T follicular helper cell (primary cell): ENCODE data around the gene DENND2A.
"Not testable (repeated sequence)": the region's sequence is repeated elsewhere in the genome, so short reads cannot be mapped to it uniquely, and the experiment has no call there.

ENCODE experiments used
- DNase-seq: peaks from one replicate; pipeline ENCODE4 v3.0.0-alpha.2; 2020; ENCODE audit warnings: low read depth
- total RNA-seq, 2 experiments: gene quantifications; one replicate each; lab custom pipeline; 2026; lab: John Stamatoyannopoulos, UW

The DENND2A gene, protein sequence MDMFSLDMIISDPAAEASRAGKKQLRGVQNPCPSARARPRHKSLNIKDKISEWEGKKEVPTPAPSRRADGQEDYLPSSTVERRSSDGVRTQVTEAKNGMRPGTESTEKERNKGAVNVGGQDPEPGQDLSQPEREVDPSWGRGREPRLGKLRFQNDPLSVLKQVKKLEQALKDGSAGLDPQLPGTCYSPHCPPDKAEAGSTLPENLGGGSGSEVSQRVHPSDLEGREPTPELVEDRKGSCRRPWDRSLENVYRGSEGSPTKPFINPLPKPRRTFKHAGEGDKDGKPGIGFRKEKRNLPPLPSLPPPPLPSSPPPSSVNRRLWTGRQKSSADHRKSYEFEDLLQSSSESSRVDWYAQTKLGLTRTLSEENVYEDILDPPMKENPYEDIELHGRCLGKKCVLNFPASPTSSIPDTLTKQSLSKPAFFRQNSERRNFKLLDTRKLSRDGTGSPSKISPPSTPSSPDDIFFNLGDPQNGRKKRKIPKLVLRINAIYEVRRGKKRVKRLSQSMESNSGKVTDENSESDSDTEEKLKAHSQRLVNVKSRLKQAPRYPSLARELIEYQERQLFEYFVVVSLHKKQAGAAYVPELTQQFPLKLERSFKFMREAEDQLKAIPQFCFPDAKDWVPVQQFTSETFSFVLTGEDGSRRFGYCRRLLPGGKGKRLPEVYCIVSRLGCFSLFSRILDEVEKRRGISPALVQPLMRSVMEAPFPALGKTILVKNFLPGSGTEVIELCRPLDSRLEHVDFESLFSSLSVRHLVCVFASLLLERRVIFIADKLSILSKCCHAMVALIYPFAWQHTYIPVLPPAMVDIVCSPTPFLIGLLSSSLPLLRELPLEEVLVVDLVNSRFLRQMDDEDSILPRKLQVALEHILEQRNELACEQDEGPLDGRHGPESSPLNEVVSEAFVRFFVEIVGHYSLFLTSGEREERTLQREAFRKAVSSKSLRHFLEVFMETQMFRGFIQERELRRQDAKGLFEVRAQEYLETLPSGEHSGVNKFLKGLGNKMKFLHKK
- 0 to 0.06 reads per million in 2 experiments for total RNA-seq

GRCh38 chr7:140640727-140641523, at the start of gene DENND2A:
TSS of gene DENND2A (minus strand) at chr7:140640813. CDS start at chr7:140602397, 38,416 bp downstream.
- no peak for DNase-seq

DNA sequence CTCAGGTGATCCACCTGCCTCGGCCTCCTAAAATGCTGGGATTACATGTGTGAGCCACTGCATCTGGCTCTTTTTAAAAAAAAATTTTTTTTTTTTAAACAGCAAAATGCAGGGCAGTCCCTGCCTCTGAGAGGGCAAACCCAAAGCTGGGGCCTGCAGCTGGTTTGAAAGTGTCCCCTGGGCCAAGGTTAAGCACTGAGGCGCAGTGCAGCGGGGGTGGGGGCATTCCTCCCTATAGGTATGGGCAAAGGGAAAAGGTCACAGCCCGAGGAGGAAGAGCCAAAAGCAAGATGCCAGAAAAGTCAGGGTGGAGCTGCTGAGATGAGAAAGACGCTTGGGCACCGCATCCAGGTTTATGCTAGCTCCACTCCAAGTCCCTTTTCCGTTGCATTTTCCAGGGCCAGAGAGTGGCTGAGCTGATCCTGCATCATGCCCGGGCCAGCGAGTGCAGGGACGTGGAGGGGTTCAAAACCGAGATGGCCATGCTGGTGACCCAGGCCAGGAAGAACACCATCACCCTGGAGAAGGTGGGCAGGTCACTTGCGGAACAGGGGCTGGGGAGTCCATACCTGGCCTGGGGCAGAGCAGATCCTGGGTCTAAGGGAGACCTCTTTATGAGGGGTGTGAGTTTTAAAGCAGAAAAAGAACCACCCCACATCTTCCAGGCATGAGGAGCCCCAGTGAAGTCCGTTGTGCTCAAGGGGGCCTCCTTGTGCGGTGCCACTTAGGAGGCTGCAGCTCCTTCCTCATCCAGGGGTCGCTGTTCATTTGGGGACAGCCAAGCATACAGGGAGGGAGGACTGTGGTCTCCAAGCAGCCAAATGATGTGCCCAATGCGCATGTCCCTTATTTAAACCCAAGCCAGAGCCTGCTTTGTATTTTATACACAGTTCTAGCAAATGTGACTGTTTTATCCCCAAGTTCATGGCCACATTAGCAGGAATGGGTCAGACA, 48.9 kb upstream of the DENND2A start:
- no peak for DNase-seq

- DNase-seq = no peak
Observed at GRCh38 chr7:140688341-140688740, 47.7 kb upstream of the DENND2A start.

DNA sequence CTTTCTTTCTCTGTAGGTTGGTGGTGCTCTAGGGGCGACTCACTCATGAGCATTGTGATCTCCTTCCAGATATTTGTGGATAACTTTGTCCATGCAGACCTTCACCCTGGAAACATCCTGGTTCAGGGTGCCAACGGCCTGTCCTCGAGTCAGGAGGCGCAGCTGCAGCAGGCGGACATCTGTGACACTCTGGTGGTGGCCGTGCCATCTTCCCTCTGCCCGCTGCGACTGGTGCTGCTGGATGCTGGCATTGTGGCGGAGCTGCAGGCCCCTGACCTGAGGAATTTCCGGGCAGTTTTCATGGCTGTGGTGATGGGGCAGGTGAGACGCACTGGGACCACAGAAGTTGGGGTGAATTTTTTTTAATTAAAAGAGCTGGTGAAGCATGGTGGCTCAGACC, 46.3 kb upstream of the DENND2A start:
- DNase-seq = no peak

- no peak for DNase-seq
Observed at GRCh38 chr7:140685407-140686087, 44.9 kb upstream of the DENND2A start.

DNA sequence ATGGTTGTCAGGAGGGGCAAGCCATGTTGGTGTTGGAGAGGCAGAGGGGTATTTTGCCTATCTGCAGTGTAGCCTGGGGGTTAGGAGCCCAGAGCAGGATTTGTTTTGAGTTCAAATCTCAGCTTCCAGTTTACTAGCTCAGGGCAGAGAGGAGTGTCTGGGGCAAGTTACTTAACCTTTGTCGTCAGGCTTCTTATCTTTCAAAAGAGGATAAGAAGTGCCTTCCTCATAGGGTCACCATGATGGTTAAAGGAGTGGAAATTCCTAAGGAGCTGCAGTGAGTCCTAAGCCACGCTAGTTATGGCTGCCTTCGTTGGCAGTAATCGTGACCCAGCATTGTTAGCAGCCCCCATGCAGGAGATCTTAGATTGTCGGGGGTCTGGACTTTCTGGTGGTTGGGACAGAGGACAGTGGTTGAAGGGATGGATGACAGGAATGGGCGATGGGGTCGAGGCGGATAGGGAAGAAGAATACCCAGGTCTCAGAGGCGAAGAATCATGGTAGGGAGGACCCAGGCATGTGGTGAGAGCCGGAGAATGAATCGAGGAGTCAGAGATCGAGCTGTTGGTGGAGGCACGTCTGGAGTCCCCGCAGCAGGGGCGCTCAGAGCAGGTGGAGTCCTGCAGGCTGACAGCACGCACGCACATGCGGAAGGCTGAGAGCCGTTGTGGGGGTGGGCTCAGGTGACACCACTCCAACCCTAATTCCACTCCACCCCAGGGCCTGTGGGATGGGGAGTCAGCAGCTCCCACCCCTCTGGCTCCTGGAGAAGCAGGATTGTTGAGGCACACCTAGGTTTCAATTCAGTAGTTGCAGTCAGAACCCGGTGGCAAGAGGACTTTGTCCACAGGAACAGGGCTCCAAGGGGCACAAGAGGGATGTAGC, 43.7 kb upstream of the DENND2A start:
- DNase-seq = no peak

DNA sequence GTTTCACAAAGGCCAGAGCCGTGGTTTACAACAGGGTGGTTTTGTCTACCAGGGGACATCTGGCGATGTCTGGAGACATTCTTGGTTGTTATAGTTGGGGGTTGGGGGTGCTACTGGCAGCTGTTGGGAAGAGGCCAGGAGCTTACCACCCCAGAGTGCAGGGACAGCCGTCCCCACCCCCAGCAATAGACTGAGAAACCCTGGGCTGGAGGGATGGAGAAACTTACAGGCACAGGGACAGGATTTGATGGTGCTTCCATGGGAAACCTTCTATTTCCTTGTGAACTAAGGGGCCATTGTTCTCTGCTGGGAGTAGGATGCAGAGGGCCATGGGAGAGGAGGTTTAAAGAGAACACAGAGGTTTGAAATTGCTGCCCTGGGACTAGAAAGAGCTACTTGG, 43.0 kb upstream of the DENND2A start:
- no peak for DNase-seq

DNA sequence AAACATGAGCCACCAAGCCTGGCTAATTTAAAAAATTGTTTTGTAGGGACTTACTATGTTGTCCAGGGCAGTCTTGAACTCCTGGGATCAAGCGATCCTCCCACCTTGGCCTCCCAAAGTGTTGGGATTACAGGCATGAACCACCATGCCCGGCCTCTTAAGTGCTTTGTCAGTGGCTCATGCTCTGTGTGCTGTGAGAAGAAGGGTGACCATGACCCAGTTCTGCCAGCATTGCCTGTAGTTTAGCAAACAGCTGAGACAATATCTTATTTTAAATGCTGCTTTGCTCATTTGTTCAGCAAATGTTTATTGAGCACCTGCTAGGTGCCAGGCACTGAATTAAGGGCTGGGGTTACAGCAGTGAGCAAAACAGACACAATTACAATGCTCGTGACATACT, 41.2 kb upstream of the DENND2A start:
- DNase-seq = no peak

- no peak for DNase-seq
Observed at GRCh38 chr7:140680886-140681285, 40.3 kb upstream of the DENND2A start.

- no peak for DNase-seq
Observed at GRCh38 chr7:140679186-140679585, 38.6 kb upstream of the DENND2A start.

- DNase-seq = no peak
Observed at GRCh38 chr7:140678816-140679130, 38.2 kb upstream of the DENND2A start.

GRCh38 chr7:140678081-140678815, 37.6 kb upstream of the DENND2A start:
- DNase-seq = no peak

- DNase-seq = no peak
Observed at GRCh38 chr7:140677496-140677895, 36.9 kb upstream of the DENND2A start.

DNA sequence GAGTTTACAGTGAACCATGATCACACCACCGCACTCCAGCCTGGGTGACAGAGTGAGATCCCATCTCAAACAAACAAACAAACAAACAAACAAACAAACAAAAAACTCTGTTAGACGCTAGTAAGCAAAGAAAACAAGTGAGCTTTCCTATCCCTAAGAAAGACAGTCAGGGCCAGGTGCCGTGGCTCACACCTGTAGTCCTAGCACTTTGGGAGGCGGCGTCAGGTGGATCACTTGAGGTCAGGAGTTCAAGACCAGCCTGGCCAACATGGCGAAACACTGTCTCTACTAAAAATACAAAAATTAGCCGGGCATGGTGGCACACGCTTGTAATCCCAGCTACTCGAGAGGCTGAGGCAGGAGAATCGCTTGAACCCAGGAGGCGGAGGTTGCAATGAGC, 36.3 kb upstream of the DENND2A start:
- not testable (repeated sequence) for DNase-seq

- DNase-seq = no peak
Observed at GRCh38 chr7:140676306-140676705, 35.7 kb upstream of the DENND2A start.

GRCh38 chr7:140675726-140676125, 35.1 kb upstream of the DENND2A start:
- DNase-seq = no peak

- no peak for DNase-seq
Observed at GRCh38 chr7:140674899-140675701, 34.5 kb upstream of the DENND2A start.

DNA sequence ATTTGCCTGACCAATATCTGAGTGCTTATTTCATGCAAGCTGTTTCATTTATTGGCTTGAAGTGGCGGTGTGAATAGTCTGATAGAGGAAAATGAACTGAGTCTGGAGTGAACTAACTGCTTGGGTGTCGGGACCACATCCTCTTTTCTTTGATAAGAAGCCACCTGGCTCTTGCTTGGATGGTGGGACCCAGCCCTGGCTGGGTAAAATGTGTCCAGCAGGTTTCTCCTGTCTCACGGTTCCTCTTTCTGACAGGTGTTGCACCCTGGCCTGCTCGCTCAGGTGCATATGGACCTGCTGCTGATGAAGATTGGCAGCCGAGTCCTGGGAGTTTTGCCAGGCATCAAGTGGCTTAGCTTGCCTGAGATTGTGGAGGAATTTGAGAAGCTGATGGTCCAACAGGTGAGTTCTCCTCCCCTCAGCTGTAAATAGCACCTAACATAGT, 33.8 kb upstream of the DENND2A start:
- no peak for DNase-seq
